ENCODE data around the gene BRICD5. TPM values are rescaled to one million over a fixed set of nuclear protein-coding genes. Genes with fewer than 3 reads are reported as not detected.

BRICD5 gene
- total RNA-seq, 1 experiment from 2014 or later: 2.1 TPM

DNA sequence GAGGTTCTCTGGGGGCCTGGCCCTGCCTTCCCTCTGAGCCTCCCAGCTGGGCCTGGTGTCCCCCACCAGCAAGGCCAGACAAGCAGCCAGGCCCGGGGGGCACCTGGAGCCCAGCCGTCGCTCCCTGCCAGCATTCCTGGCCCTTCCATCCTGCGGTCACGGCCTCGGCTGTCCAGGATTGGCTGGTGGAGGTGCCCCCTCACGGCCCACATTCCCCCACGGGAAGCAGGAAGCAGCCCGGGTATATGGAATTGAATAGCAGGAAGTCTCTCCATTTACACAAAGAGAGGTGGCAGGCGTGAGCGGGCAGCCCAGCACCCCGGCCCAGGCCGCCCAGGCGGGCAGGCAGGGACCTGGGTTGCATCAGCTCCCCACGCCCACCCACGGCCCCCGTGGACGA, 40.6 kb downstream of the BRICD5 start:
- DNase-seq (ENCODE audit: extremely low read depth, low read depth): no peak

DNA sequence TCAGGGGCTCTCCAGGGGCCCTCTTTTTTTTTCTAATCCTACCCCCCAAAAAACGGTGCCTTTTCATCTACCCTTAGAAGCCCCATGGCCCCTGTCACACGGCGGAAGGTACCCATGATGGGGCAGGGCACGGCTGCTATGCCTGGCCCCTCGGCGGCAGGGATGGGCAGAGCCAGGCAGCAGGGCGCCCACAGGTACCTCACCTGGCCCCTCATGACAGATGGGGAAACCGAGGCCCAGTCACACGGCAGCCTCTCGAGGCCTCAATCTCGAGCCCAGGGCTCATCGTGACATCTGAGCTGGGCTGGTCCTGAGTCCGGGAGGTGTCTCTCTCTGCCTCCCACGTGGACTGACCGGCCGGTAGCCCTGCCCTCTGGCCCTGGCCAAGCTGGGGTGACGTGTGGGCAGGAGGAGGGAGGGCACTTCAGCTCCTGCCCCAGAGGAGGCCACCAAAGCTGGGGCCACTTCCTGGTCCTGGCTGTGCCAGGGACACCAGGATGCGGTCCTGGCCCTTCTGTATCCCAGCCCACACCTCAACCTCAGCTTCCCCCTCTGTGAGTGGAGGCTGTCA, 43.5 kb downstream of the BRICD5 start:
- no peak for DNase-seq (ENCODE audit: extremely low read depth, low read depth)

DNA sequence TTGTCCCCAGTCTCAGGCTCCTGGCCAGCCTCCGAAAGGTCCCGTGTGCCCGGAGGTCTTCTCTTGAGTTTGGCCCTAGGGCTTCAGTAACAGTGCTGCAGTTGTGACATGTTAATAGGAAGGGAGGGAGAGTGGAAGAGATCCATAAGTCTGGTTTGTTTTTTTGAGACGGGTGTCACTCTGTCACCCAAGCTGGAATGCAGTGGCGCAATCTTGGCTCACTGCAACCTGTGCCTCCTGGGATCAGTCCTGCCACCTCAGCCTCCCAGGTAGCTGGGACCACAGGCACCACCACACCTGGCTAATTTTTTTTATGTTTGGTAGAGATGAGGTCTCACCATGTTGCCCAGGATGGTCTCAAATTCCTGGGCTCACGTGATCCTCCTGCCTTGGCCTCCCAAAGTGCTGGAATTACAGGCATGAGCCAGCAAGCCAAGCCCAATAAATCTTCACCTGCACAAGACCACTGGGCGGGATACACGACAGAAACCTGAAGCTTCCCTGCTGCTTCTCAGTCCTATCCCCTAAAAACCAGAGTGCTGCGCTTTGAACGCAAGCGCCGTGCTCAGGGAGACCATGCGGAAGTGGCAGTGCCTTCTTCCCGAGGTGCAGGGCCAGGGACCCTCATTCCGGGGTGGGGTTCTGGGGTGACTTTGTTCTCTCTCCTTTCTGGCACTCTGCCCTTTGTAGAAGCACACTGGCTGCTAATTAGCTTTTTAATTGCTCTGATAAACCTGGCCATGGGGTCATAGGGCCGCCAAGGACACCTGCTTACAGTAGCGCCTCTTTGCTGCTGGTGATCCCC, 44.2 kb downstream of the BRICD5 start:
- no peak for DNase-seq (ENCODE audit: extremely low read depth, low read depth)

DNA sequence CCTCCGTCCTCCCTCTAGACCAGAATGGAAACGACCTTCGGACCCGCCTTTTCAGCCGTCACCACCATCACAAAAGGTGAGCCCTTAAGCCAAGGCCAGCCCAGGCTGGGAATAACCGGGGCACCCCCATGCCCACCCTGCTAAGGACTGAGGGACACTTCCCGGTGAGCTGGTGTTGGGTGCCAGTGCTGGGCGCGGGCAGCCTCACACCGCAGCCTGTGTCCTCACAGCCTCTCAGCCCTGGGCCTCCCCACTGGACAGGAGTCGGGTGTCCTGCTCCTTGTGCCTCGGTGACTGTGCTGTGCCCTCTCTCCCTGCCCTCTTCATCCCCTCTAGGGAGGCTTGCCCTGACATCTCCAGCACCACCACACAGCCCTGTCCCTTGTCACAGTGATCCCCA, 44.8 kb downstream of the BRICD5 start:
- no peak for DNase-seq (ENCODE audit: extremely low read depth, low read depth)

DNA sequence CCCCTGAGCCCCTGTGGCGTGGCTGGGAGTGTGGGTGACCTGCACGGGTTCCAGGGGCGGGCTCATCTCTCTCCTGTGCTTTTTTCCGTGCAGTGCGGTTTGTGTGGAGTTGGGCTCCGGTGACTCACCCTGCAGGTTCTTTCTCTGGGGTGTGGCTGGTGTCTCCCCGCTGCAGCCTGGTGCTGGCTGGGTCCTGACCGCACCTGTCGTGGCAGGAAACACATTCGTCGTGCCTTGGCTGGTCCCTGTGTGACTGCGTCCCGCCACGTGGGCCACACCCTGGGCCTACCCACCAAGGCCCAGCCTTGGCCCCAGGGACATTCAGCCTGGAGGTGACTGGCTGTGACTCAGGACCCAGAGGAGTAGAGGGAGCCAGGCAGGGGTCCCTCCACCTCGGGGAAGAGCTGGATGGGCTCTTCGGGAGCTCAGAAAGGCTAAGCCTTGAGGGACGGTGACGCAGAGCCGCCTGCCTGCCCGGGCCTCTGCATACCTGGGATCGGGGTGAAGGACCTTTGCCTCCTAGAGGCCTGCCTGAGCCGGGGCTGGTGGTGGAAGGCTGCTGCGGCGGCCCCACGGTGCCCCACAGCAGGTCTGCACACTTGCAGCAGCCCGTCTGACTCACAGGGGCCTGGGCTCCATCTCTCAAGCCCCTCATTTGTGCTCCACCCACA, 47.3 kb downstream of the BRICD5 start:
- no peak for DNase-seq (ENCODE audit: extremely low read depth, low read depth)

DNA sequence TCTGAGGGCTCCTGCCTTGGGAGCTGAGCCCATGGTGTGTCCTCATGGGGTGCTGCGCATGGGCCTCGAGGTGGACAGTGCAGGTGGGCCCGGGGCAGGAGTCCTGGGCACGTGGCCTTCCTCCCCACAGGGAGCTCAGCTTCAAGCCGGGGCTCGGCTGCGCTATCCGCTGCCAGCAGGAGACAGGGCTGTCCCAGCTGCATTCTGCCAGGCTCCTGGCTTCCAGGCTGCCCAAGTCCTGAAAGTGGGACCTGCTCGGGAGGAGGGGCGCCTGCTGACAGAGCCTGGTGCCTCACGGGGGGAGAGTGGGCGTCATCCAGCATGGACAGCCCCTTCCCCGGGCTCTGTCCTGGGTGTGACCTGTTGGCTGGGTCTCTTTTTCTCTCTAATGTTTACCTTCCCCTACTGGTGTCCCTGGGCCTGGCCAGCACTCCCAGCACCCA, 48.0 kb downstream of the BRICD5 start:
- DNase-seq (ENCODE audit: extremely low read depth, low read depth): no peak

DNA sequence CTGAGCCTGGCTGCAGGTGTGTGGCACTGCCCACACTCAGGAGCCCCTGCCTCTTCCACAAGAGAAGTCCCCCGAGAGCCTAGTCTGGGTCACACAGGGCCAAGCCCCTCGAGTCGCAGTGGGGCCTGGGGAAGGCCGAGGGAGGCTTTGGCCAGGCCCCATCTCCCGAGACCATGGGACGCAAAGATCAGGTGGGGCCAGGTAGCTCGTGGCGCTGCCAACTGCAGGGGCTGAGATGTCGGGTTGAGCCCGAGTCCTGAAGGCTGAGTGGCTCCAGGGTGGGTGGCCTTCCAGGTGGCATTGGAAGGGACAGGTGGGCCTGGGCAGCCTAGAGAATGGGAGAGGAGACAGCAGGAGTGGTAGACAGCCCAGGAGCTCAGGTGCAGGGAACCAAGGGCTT, 48.8 kb downstream of the BRICD5 start:
- no peak for DNase-seq (ENCODE audit: extremely low read depth, low read depth)

DNA sequence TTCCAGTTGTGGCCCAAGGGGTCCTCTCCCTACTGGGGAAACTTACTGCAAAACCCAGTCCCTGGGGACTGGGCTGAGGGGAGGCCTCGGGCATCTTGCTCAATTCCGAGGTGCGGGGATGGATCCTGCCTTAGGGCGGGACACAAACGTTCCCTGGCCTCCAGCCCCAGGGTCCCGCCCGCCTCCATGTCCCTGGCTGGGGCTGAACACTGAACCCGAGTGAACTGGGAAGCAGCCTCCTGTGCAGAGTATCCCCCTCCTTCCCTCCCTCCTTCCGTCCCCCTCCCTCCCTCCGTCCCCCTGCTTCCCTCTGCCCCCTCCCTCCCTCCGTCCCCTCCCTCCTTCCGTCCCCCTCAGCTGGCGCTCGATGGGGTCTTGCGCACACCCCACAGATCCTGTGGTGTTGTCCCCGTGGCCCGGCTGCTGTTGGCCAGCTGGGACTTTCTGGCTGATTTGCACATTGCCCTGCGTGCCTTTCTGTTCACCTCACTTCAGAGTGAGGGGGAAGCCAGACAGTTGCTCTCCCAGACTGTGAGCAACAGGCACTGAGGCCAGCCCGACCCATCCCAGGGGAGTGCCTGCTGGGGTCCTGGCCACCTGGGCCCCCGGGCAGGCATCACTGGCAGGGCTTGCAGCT, 49.6 kb downstream of the BRICD5 start:
- DNase-seq (ENCODE audit: extremely low read depth, low read depth): no peak

Other genes with a start within 250 kb of the BRICD5 start
- gene RPS2, start 246.0 kb downstream of the BRICD5 start, total RNA-seq (2014; rRNA removed; shearing (Covaris generic)): 5,880 and 6,554 TPM in 2 replicates
- not detected in 2 replicates for gene RNF151, start 244.0 kb downstream of the BRICD5 start, total RNA-seq (2014; rRNA removed; shearing (Covaris generic))
- gene TBL3, start 238.8 kb downstream of the BRICD5 start, total RNA-seq (2014; rRNA removed; shearing (Covaris generic)): 32.0 and 34.1 TPM in 2 replicates
- gene NOXO1, start 229.4 kb downstream of the BRICD5 start, total RNA-seq (2014; rRNA removed; shearing (Covaris generic)): 0.84 TPM in 1 of 2 replicates, not detected in the other
- gene GFER, start 226.7 kb downstream of the BRICD5 start, total RNA-seq (2014; rRNA removed; shearing (Covaris generic)): 26.1 and 30.8 TPM in 2 replicates
- 4.0 and 4.5 TPM in 2 replicates for gene SYNGR3, start 220.9 kb downstream of the BRICD5 start, total RNA-seq (2014; rRNA removed; shearing (Covaris generic))
- 35.1 and 37.1 TPM in 2 replicates for gene ZNF598, start 201.0 kb downstream of the BRICD5 start, total RNA-seq (2014; rRNA removed; shearing (Covaris generic))
- 3.4 and 4.8 TPM in 2 replicates for gene NPW, start 191.1 kb downstream of the BRICD5 start, total RNA-seq (2014; rRNA removed; shearing (Covaris generic))
- 11.1 and 13.3 TPM in 2 replicates for gene NHERF2, start 184.0 kb downstream of the BRICD5 start, total RNA-seq (2014; rRNA removed; shearing (Covaris generic))
- 18.0 and 20.2 TPM in 2 replicates for gene NTHL1, start 163.0 kb downstream of the BRICD5 start, total RNA-seq (2014; rRNA removed; shearing (Covaris generic))
- gene TSC2, start 162.9 kb downstream of the BRICD5 start, total RNA-seq (2014; rRNA removed; shearing (Covaris generic)): 33.8 and 38.5 TPM in 2 replicates
- gene PKD1, start 75.0 kb downstream of the BRICD5 start, total RNA-seq (2014; rRNA removed; shearing (Covaris generic)): 98.8 and 119 TPM in 2 replicates
- gene RAB26, start 62.2 kb downstream of the BRICD5 start, total RNA-seq (2014; rRNA removed; shearing (Covaris generic)): 0.66 and 1.2 TPM in 2 replicates
- 52.8 and 55.6 TPM in 2 replicates for gene TRAF7, start 55.1 kb downstream of the BRICD5 start, total RNA-seq (2014; rRNA removed; shearing (Covaris generic))
- gene CASKIN1, start 14.3 kb downstream of the BRICD5 start, total RNA-seq (2014; rRNA removed; shearing (Covaris generic)): 0.50 and 1.5 TPM in 2 replicates
- gene MLST8, start 5.4 kb downstream of the BRICD5 start, total RNA-seq (2014; rRNA removed; shearing (Covaris generic)): 58.5 and 58.7 TPM in 2 replicates
- 8.6 and 11.9 TPM in 2 replicates for gene PGP, start 4.0 kb upstream of the BRICD5 start, total RNA-seq (2014; rRNA removed; shearing (Covaris generic))
- 18.6 and 21.7 TPM in 2 replicates for gene E4F1, start 12.7 kb upstream of the BRICD5 start, total RNA-seq (2014; rRNA removed; shearing (Covaris generic))
- 0.84 and 1.6 TPM in 2 replicates for gene DNASE1L2, start 25.6 kb upstream of the BRICD5 start, total RNA-seq (2014; rRNA removed; shearing (Covaris generic))
- gene ECI1, start 40.7 kb upstream of the BRICD5 start, total RNA-seq (2014; rRNA removed; shearing (Covaris generic)): 87.3 and 107 TPM in 2 replicates
- gene RNPS1, start 57.3 kb upstream of the BRICD5 start, total RNA-seq (2014; rRNA removed; shearing (Covaris generic)): 142 and 147 TPM in 2 replicates
- 11.7 and 12.2 TPM in 2 replicates for gene ABCA3, start 129.9 kb upstream of the BRICD5 start, total RNA-seq (2014; rRNA removed; shearing (Covaris generic))
- 21.2 and 22.1 TPM in 2 replicates for gene CCNF, start 218.6 kb upstream of the BRICD5 start, total RNA-seq (2014; rRNA removed; shearing (Covaris generic))
- 12.5 and 14.2 TPM in 2 replicates for gene TEDC2, start 249.2 kb upstream of the BRICD5 start, total RNA-seq (2014; rRNA removed; shearing (Covaris generic))